HUES6 (cell line): ENCODE data around the gene ASTL.

ENCODE experiments used
- H3K27ac ChIP-seq: 2 replicates; pipeline ENCODE4 v1.7.0; 2013; ENCODE audit warnings: low read depth, mild to moderate bottlenecking, low read length, inconsistent platforms
- H3K27me3 ChIP-seq: 2 replicates; pipeline ENCODE4 v1.6.1; 2013; ENCODE audit warnings: low read length; ENCODE audit not compliant: control insufficient read depth, insufficient read depth
- H3K36me3 ChIP-seq: 2 replicates; pipeline ENCODE4 v1.6.1; 2013; ENCODE audit warnings: low read length; ENCODE audit not compliant: control insufficient read depth, insufficient read depth
- H3K4me1 ChIP-seq: 2 replicates; pipeline ENCODE4 v1.6.1; 2013; ENCODE audit warnings: low read length; ENCODE audit not compliant: control insufficient read depth, insufficient read depth
- H3K4me3 ChIP-seq: 2 replicates; pipeline ENCODE4 v1.5.1; 2013; ENCODE audit warnings: low read depth, low read length
- H3K9ac ChIP-seq: one replicate; pipeline ENCODE4 v1.6.1; 2013; ENCODE audit warnings: mild to moderate bottlenecking, low read length
- H3K9me3 ChIP-seq: 2 replicates; pipeline ENCODE4 v1.6.1; 2013; ENCODE audit warnings: low read depth, low read length; ENCODE audit not compliant: control insufficient read depth, insufficient read depth

Gene ASTL

DNA sequence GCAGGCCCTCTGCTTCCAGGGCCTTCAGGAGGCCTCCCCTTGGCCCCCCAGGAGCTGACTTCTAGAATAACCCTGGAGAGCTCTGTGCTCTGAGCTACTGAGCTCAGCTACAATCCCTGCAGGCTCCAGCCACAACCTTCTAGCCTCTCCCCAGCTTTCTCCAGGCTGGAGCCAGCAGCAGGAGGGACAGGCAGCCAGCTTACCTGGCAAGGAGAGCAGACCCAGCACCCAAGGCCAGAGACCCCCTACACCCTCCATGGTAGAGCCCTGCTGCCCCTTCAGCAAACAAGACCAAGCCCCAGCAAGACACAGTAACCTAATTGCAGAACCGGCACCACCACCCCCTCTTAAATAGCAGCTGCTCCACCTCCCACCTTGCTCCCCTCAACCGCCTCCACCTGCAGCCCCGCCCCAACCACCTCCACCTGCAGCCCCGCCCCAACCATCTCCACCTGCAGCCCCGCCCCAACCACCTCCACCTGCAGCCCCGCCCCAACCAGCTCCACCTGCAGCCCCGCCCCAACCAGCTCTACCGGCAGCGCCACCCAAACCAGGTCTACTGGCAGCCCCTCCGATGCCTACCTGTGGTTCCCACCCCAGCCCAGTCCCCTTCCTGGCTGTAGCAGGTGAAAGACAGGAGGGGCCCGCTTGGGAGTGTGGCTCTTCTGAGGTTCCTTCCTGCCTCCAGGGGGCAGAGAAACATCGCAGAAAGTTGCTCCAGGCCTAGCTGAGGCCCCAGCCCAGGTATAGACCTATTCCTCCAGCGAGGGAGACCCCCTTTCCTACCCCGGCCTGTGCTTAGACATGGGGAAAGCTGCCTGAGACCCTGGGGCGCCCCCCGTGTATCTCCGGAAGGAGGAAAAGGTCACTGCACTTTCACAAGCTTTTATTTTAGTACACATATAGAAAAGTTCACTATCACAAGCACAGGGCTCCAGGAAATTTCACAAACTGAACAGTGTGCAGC, at the start of gene ASTL:
Gene ASTL (minus strand): TSS at position 324 of the 967 bp plus-strand sequence. CDS start 66 bp downstream, at position 258.
- Histone ChIP-seq H3K9ac (no peak within 1 kb of the TSS), H3K27me3 (peaks cover 16% of the 10 kb centered on the region; the same call in 1 of the 2 replicates), H3K27ac (no peak within 1 kb of the TSS), H3K4me1 (peaks cover 4% of the 10 kb centered on the region), H3K9me3 (no peaks in the 10 kb centered on the region), H3K4me3 (peak within 1 kb of the TSS; percentile 29; the same call in 1 of the 2 replicates), H3K36me3 (no peaks in the 10 kb centered on the region)

DNA sequence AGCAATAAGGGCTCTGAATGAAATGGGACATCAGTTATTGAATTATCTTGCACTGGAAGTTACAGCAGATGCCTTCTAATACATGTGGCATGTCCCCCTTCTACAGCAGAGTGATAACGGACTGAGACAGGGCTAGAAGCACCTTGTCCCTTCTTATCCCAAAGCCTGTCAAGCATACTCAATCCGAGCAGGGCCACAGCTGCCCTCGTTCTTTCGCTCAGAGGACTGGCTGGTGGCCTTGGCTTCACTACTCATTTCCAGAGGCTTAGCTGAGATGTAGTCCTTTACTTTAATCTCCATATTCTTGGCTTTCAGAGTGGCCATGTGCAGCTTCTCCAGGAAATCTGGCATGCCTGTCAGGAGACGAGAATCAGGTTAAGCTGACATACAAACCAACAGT, 48.3 kb upstream of the ASTL start:
- Histone ChIP-seq H3K4me3 (no peak overlapping the region), H3K4me1 (no peaks in the 10 kb centered on the region), H3K9ac (no peak overlapping the region), H3K27me3 (no peaks in the 10 kb centered on the region), H3K27ac (no peak overlapping the region), H3K36me3 (peaks cover 70% of the 10 kb centered on the region), H3K9me3 (no peaks in the 10 kb centered on the region)

DNA sequence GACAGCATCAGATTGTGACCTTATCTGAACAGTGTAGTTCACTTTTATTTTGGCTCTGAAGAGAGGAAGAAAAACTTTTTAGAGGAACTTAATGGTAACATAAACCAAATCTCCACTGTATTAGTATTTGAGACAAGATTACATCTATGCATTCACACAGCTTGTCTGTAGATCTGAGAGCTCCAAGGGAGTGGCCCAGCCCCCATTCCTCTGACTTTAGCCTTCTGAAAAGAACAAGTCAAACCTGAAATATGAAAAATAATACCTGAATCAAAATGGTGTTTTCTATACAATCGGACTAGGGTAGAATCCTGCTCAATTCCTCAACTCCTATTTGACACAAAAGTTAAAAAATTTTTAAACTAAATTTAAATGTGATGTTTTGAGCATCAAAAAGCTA, 47.2 kb upstream of the ASTL start:
- no peaks in the 10 kb centered on the region for H3K27me3 ChIP-seq
- H3K4me1 ChIP-seq, result no peaks in the 10 kb centered on the region
- no peak overlapping the region for H3K27ac ChIP-seq
- no peak overlapping the region for H3K9ac ChIP-seq
- no peak overlapping the region for H3K4me3 ChIP-seq
- H3K9me3 ChIP-seq, result no peaks in the 10 kb centered on the region
- H3K36me3 ChIP-seq, result peaks cover 60% of the 10 kb centered on the region

DNA sequence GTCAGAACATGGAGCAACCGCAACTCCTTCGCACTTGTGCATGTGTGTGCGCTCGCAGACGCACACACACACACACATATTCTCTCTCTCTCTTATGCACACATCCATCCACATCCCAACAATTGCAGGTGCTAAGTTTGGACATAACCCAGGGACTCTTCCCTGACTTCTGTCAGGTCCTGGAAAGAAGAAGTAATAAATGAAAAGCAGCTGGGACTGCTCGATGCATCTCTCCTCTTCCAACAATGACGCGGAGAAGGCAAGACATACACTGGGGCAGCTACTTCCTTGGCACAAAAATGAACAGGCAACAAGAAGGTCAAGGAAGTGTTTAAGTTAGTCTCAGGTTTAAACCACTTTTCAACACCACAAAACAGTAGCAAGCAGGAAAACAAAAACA, 46.7 kb upstream of the ASTL start:
- Histone ChIP-seq H3K27ac (no peak overlapping the region), H3K36me3 (peaks cover 55% of the 10 kb centered on the region)

DNA sequence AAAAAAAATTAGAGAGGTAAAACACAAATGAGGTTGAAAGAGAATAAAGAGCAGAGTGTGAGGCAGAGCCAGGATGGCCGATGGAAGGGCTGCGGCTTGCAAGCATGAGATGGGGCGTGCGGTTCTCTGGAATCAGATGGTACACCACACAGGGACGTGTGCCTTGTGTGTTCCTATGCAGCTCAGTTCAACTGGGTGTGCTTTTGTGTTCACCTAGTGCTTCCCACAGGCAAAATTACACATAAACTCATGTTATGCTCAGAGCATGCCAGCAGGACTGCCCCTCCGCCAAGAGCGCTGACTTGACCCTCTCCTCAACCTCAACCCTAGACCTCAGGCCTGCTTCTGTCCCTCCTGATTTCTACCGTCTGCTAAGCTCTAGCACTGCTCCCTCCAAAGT, 45.9 kb upstream of the ASTL start:
- Histone ChIP-seq H3K36me3 (peaks cover 48% of the 10 kb centered on the region), H3K27me3 (no peaks in the 10 kb centered on the region), H3K27ac (no peak overlapping the region), H3K9ac (no peak overlapping the region), H3K9me3 (no peaks in the 10 kb centered on the region), H3K4me3 (no peak overlapping the region), H3K4me1 (no peaks in the 10 kb centered on the region)

More for the DNA sequence above, 46.7 kb upstream of the ASTL start:
- H3K4me3 ChIP-seq, result no peak overlapping the region
- H3K9me3 ChIP-seq, result no peaks in the 10 kb centered on the region
- H3K4me1 ChIP-seq, result no peaks in the 10 kb centered on the region
- H3K9ac ChIP-seq, result no peak overlapping the region
- no peaks in the 10 kb centered on the region for H3K27me3 ChIP-seq

DNA sequence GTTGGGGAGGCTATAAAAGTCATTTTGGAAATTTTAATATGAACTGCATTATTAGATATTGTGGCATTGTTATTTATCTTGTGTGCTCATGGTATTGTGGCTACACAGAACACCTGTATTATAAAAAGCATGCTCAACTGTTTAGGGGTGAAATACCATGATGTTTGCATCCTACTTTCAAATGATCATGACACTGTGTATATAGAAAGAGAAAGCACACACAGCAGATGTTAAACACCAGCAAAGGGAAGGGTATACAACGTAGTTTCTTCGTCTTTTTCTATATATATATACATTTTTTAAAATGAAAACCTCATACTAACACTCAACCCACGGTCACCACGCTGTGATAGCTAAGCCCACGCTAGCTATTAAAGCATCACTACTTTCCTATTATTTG, 43.2 kb upstream of the ASTL start:
- H3K9ac ChIP-seq, result no peak overlapping the region
- H3K27ac ChIP-seq, result no peak overlapping the region
- H3K4me1 ChIP-seq, result no peaks in the 10 kb centered on the region
- no peaks in the 10 kb centered on the region for H3K9me3 ChIP-seq
- H3K27me3 ChIP-seq, result no peaks in the 10 kb centered on the region
- peaks cover 26% of the 10 kb centered on the region for H3K36me3 ChIP-seq
- H3K4me3 ChIP-seq, result no peak overlapping the region

DNA sequence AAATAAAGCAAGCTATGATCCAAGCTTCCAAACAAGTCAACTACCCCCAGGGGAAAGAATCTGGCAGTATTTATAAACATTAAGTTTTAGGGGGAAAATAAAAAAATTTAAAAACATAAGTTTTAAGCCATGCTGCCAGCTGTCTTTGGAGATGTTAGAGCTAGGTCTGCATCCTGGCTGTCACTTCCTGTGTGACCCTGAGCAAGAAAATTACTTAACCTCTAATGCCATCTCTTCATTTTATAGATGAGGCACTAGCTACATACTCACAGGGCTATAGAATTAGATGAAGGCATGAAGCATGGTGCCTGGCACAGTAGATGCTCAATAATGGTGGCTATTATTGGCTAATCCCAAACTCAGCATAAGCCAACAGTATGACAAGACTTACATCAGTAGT, 42.2 kb upstream of the ASTL start:
- H3K9me3 ChIP-seq, result no peaks in the 10 kb centered on the region
- no peaks in the 10 kb centered on the region for H3K27me3 ChIP-seq
- H3K4me3 ChIP-seq, result no peak overlapping the region
- H3K9ac ChIP-seq, result no peak overlapping the region
- peaks cover 16% of the 10 kb centered on the region for H3K36me3 ChIP-seq
- no peaks in the 10 kb centered on the region for H3K4me1 ChIP-seq
- H3K27ac ChIP-seq, result no peak overlapping the region

DNA sequence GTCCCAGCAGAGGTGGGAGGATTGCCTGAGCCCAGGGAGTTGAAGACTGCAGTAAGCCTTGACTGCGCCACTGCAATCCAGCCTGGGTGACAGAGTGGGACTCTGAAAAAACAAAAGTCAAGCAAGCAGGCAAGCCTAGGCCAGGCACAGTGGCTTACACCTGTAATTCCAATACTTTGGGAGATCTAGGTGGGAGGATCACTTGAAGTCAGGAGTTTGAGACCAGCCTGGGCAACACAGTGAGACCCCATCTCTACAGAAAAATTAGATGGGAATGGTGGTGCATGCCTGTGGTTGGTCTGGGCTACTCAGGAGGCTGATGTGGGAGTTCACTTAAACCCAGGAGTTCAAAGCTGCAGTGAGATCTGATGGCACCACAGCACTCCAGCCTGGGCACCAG, 41.7 kb upstream of the ASTL start:
- Histone ChIP-seq H3K4me1 (no peaks in the 10 kb centered on the region), H3K27ac (no peak overlapping the region), H3K4me3 (no peak overlapping the region), H3K9ac (no peak overlapping the region), H3K36me3 (peaks cover 11% of the 10 kb centered on the region), H3K9me3 (no peaks in the 10 kb centered on the region), H3K27me3 (no peaks in the 10 kb centered on the region)

DNA sequence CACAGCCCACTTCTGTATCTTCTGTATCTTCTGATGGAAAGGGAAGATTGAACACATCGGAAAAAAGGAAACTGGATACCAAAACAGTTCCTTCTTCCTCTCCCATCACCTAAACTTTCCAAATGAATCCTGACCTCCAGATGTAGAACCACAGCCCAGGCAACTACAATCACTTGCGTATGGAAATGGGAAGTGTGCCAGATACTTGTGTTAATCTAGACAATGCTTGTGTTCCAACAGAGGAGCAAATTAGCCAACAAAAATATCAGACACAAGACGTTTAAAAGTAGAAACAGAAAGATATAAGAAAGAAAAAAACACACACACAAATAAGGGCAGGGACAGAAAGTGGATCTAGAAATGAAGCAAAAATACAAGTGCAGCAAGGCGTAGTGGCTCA, 38.4 kb upstream of the ASTL start:
- Histone ChIP-seq H3K27me3 (no peaks in the 10 kb centered on the region), H3K9ac (no peak overlapping the region), H3K4me1 (no peaks in the 10 kb centered on the region), H3K9me3 (no peaks in the 10 kb centered on the region), H3K36me3 (no peaks in the 10 kb centered on the region), H3K27ac (no peak overlapping the region), H3K4me3 (no peak overlapping the region)

DNA sequence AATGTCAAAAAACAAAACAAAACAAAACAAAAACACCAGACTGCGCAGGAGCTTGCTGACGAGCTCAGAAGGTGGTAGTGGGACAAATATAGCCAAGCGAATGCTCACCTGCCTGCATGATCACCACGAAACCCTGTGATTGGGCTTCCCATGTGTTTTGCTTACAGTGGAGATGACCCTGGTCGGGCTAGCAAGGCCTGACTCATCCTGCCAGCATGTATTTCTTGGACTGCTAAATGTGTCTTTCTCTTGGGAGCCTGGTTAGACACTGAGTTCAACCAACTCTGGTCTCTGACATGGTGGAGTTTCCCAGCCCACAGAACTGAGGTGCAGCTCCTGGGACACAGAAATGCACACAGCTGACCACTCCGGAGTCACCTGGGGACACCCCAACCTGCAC, 37.6 kb upstream of the ASTL start:
- H3K4me1 ChIP-seq, result no peaks in the 10 kb centered on the region
- H3K36me3 ChIP-seq, result no peaks in the 10 kb centered on the region
- H3K9me3 ChIP-seq, result no peaks in the 10 kb centered on the region
- H3K27me3 ChIP-seq, result no peaks in the 10 kb centered on the region
- no peak overlapping the region for H3K9ac ChIP-seq
- H3K27ac ChIP-seq, result no peak overlapping the region
- no peak overlapping the region for H3K4me3 ChIP-seq

DNA sequence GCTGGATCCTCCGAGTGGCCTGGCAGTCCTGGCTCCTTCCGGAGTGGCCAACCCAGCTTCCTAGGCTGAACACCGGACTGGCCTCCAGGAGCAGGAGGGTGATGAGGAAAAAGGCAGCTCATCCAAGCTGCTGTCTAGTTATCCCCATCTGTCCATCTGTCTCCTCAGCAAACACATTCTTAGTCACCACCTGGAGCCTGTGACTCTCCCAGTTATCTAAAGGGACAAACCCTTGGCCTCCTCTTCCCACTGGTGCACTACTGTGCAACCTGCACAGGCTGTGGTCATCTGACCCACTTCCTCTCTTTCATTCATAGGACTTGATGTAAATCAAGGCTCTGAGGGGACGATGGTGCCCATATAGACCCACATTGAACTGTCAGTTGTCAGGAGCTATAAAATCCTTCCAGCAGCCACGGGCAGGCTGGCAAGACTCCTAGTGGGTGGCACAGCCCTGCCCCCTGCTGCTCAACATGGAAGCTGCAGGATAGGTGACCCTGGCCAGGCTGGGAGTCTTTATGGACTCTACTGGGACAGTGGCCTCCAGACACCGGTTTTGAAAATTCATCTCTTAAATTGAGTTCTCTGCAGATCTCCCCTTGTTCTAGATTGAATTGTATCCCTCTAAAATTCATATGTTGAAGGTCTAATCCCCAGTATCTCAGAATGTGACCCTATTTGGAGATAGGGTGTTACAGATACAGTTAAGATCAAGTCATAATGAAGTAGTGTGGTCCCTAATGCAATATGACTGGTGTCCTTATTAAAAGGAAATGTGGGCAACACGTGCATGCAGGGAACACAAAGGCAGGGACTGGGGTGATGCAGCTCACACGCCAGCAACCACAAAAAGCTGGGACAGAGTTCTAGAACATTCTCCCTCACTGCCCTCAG, 36.2 kb upstream of the ASTL start:
- no peak overlapping the region for H3K9ac ChIP-seq

More for the DNA sequence above, 36.2 kb upstream of the ASTL start:
- H3K9me3 ChIP-seq, result peaks cover 7% of the 10 kb centered on the region
- no peaks in the 10 kb centered on the region for H3K36me3 ChIP-seq
- no peak overlapping the region for H3K4me3 ChIP-seq
- H3K4me1 ChIP-seq, result no peaks in the 10 kb centered on the region
- H3K27ac ChIP-seq, result no peak overlapping the region
- no peaks in the 10 kb centered on the region for H3K27me3 ChIP-seq
